Fibroblast of skin of abdomen (primary cell): ENCODE data around the gene C7. TPM values are rescaled to one million over a fixed set of nuclear protein-coding genes. Genes with fewer than 3 reads are reported as not detected.
"Not testable (repeated sequence)": the region's sequence is repeated elsewhere in the genome, so short reads cannot be mapped to it uniquely, and the experiment has no call there.

ENCODE experiments used
- DNase-seq: peaks from one replicate; pipeline ENCODE4 v3.0.0-alpha.2; 2013
- polyA plus RNA-seq, 2 experiments: library from polyadenylated mRNA; unstranded; fragments of 120-200 nt; gene quantifications; one replicate each; pipeline ENCODE4 v1.2.1, GENCODE V29; 2013; ENCODE audit not compliant: insufficient read length in 2 of 2

Gene C7
- polyA plus RNA-seq (2013, experiment 1 of 2; ENCODE audit: insufficient read length) = 0.30 TPM
- 0.55 TPM for polyA plus RNA-seq (2013, experiment 2 of 2; ENCODE audit: insufficient read length)

DNA sequence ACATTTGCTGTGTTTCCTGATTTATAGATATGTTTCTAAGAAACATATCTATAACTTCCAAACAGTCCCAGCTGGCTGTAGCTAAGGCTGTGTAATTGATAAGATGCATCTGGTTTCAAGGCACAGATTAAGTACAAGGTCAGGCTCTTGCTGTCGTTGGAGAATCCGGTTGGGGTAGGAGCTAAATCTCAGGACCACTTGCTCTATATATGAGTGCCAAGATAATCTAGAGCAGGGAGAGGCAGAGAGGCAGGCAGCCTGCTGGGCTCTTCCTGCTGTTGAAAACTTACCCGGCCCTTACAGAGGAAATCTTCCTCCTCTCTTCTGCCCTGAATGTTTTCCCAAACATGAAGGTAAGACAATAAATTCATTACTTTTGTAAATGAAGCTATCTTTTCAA, at the start of gene C7:
C7 (plus strand) TSS at position 234 of the 400 bp plus-strand sequence; CDS start at position 348, 114 bp downstream.
- DNase-seq = no peak

DNA sequence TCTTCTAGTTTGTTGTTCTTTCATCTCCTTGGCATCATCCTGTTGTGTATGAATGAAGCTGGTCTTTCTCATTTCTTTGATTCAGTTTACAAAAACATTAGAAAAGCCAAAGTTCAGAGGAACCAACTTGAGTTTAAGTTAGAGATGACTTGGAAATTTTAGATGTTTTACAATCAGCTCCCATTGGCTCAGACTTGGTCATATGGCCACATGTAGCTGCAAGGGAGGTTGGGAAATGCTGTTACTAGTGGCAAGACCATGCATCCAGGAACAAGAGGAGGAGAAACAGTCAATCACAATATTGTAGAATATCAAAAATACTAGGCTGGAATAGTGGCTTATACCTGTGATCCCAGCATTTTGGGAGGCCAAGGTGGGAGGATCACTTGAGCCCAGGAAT, 48.6 kb upstream of the C7 start:
- no peak for DNase-seq

DNA sequence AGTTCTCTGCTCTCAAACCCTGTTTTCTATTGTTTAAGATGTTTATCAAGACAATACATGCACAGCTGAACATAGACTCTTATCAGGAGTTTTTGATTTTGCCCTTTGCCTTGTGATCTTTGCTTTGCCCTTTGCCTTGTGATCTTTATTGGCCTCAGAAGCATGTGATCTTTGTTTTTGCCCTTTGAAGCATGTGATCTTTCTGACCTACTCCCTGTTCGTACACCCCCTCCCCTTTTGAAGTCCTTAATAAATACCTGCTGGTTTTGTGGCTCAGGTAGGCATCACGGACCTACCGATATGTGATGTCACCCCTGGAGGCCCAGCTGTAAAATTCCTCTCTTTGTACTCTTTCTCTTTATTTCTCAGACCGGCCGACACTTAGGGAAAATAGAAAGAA, 44.3 kb upstream of the C7 start:
- not testable (repeated sequence) for DNase-seq

DNA sequence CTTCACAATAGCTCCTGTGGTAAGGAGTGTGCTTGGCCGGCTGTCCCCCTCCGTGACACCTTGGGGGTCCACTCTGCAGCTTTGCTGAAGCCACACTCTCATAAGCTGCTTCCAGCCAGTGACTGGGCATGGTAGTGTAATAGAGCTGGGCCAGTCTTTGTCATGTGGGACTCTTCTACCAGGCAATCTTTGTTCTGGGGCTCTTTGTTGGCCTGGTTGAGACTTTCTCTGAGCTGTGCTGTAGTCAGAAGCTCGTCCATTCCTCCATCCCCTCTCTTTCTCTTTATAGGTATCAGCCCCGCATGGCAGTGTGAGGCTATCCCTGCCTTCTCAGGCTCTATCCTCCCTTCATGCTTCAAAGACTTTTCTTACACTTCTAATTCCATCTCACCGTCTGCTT, 42.5 kb upstream of the C7 start:
- DNase-seq = no peak

DNA sequence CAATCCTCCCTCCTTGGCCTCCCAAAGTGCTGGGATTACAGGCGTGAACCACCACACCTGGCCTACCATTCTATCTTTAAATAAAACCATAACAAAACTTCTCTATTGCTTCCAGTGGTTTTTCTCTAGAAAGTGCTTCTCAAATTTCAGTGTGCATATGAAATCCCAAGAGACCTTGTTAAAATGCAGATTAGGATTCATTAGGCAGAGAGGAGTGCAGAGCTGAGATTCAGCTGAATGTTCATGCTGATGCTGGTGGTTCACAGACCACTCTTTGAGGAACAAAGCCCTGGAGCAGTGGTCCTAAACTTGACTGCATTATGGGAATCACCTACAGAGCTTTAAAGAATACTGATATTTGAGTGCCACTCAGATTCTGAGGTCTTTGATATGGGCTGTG, 39.9 kb upstream of the C7 start:
- no peak for DNase-seq

DNA sequence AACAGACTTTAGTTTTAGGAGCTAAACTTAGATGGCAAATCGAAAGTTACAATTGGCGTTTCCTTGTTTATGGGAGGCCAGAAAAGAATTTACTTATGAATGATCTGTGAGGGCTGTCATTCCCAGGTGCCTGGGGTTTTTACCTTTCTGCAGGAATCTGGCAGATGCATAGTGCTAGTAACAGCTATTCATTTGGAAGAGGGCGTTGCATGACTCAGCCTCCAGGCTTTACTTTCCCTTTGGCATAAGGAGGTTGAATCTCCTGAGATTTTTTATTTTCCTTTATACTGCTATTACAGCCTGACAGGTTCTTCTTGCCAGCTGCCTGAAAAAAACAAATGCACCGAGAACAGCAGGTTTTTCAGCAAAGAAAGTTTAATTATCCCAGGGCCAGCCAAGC, 38.1 kb upstream of the C7 start:
- DNase-seq = no peak

DNA sequence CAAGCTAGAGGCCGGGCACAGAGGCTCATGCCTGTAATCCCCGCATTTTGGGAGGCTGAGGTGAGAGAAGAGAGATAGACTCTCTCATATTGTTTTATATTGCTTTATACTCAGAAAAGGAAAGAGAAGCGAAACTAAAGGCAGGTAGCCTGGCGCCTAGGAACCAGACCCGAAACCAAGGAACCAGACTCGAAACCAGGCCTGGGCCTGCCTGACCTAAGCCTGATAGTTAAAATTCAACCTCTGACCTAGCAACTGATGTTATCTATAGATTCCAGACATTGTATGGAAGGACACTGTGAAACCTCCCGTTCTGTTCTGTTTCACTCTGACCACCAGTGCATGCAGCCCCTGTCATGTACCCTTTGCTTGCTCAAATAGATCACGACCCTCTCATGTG, 37.0 kb upstream of the C7 start:
- not testable (repeated sequence) for DNase-seq

DNA sequence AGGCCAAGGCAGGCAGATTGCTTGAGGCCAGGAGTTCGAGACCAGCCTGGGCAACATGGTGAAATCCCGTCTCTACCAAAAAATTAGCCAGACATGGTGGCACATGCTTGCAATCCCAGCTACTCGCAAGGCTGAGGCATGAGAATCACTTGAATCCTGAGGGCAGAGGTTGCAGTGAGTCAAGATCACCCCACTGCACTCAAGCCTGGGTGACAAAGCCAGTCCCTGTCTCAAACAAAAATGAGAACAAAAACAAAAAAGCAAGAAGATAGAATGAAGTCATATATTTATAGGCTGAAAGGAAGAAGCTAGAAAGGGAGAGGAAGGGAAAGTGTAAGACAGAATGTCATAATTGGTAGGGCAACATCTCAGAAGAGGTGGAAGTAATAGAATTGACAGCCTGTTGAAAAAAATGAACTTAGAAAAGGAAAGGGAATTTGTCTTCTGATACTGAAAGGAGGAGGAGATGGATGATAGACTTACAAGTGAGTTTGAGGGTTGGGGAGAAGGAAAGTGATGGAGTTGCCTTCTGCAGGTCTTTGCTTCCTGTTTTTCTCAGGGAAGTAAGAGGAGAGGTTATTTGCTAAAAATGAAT, 35.9 kb upstream of the C7 start:
- no peak for DNase-seq

DNA sequence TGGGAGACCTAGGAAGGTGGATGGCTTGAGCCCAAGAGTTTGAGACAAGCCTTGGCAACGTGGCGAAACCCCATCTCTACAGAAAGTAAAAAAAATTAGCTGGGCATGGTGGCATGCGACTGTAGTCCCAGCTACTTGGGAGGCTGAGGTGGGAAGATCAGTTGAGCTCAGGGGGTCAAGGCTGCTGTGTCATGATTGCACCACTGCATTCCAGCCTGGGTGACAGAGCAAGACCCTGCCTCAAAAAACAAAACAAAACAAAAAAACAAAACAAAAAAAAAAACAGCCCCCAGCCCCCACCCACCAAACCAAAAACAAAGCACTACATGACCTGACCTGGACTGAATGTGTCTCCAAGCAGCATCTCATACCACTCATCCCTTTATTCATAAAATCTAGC, 33.3 kb upstream of the C7 start:
- no peak for DNase-seq

DNA sequence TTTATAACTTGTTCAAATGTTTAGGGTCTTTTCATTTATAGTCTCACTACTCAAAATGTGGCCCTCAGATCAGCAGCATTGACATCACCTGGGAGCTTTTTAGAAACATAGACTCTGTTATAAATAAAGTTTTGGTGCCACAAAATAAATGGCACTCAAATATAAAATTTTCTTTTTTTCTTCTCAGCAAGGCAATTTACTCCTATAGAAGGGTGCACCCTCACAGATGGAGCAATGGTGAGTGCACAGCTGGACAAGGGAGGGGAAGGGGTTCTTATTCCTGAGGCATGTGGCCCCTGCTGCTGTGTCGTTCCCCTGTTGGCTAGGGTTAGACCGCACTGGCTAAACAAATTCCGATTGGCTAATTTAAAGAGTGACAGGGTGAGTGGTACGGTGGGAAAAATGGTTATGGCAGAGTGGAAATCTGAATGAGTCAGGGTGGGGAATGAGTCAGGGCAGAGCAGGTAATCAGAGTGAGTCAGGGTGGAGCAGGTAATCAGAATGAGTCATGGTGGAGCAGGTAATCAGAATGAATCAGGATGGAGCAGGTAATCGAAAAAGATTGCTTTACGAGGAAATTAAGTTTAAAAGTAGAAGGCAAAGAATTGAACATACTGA, 31.8 kb upstream of the C7 start:
- DNase-seq = no peak

DNA sequence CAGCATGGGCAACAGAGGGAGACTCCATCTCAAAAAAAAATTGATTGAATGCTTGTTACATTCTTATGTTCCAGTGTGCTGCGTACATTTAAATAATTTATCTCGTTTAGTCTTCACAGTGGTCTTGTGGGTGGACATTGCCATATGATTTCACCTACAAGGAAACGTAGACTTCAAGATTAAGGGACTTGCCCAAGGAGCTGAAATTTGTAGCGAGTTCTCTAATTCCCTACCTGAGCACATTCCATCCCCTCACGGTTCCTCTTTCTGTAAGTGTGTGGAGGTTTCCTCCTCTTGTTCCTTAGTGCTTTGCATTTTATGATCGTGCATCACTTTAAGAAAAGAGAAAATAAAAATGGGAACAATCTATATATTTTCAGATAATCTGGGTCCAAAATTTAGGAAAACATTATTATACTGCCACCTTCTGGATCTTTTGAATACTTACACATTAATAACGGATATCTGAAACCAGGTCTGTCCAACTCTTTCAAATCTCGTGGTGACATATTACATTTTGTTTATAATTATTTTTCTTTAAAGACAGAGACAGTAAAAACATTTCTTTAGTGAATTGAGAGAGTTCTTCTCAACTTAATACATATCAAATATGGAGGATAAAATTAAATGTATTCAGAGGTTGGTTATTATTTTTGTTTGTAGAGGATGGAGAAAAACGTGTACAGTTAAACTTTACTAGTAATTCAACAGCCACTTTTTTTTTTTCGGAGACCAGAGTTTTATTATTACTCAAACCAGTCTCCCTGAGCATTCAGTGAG, 29.9 kb upstream of the C7 start:
- DNase-seq = peak; percentile 13

DNA sequence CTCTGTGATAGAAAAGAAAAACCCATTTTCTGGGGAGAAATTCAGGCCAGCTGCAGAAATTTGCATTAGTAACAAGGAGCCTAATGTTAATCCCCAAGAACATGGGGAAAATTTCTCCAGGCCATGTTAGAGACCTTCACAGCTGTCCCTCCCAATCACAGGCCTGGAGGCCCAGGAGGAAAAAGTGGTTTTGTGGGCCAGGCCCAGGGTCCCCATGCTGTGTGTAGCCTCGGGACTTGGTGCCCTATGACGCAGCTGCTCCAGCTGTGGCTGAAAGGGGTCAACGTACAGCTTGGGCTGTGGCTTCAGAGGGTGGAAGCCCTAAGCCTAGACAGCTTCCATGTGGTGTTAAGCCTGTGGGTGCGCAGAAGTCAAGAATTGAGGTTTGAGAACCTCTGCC, 27.0 kb upstream of the C7 start:
- DNase-seq = no peak

DNA sequence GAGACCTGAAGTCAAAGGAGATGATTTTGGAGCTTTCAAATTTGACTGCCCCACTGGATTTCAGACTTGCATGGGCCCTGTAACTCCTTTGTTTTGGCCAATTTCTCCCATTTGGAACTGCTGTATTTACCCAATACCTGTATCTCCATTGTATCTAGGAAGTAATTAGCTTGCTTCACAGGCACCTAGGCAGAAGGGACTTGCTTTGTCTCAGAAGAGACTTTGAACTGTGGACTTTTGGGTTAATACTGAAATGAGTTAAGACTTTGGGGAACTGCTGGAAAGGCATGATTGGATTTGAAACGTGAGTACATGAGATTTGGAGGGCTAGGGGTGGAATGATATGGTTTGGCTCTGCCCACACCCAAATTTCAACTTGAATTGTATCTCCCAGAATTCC, 26.2 kb upstream of the C7 start:
- not testable (repeated sequence) for DNase-seq

DNA sequence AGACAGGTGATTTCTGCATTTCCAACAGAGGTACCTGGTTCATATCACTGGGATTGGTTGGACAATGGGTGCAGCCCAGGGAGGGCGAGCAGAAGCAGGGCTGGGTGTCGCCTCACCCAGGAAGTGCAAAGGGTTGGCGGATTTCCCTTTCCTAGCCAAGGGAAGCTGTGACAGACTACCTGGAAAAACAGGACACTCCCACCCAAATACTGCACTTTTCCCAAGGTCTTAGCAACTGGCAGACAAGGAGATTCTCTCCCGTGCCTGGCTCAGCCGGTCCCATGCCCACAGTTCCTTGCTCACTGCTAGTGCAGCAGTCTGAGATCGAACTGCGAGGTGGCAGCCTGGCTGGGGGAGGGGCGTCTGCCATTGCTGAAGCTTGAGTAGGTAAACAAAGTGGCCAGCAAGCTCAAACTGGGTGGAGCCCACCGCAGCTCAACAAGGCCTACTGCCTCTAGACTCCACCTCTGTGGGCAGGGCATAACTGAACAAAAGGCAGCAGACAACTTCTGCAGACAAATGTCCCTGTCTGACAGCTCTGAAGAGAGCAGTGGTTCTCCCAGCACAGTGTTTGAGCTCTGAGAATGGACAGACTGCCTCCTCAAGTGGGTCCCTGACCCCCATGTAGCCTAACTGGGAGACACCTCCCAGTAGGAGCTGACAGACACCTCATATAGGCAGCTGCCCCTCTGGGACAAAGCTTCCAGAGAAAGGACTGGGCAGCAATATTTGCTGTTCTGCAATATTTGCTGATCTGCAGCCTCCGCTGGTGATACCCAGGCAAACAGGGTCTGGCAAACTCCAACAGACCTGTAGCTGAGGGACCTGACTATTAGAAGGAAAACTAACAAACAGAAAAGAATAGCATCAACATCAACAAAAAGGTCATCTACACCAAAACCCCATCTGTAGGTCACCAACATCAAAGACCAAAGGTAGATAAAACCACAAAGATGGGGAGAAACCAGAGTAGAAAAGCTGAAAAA, 13.6 kb upstream of the C7 start:
- not testable (repeated sequence) for DNase-seq

DNA sequence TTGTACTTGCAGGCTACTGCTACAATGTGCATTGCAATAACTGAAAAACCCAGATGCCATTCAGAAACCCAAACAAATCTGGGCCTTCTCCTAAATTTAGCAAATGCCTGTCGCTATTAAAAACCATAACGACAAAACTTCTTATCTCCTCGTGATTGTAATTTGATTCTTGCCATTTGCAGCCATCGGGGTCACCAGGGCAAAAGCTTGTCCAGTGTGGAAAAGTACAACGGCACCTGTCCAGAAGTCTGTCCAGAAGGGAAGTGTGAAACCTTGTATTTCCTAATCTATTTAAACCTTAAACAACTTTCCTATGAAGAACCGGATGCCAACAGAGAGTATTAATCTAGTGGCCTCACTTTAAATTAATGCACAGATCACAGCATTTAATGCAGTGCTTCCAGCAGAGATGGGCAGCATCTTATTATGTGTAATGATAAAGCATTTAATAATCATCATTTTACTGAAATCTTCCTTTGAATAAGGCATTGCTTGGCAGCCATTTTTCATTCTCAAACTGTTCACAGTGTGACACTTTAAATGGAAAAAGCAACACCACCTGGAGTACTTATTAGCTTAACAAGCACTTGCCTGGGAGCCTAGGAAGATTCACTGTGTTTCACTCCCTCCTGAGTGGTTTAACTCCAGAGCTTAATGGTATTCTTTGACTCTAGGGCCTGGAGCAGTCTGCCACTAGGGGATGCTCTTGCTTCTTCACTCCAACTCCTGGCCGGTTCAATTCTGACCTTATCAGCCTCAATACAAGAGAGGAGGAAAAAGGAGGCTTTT, 4.9 kb upstream of the C7 start:
- DNase-seq = peak; percentile 42

DNA sequence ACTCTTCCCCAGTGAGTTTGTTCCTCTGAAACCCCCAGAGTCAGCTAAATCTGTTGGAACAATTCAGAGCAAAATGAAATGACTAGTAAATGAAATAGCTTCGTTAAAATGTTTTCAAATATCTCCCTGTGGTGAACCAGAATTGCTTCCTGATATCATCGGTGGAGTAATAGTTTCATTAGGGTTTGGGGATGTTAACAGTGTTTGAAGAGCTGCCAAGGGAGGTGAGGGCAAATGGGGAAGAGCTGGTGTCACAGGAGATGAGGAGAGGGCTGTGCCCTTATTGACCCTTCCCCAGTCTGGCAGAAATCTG, 4.3 kb upstream of the C7 start:
- no peak for DNase-seq

DNA sequence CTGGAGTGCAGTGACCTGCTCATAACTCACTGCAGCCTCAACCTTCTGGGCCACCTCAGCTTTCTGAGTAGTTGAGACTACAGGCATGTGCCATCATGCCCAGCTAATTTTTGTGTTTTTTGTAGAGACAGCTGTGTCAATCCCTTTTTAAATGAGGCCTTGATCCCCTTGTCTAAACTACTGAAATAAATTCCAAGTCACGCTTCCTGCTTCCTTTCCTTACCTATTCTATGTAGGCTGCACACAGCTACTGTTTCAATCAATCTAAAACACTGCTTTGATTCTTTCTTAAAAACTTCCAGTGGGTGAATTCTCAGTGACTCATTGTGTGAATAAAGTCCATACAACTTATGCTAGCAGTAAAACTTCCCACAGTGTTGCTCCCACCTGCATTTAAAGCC, 2.9 kb upstream of the C7 start:
- DNase-seq = no peak

DNA sequence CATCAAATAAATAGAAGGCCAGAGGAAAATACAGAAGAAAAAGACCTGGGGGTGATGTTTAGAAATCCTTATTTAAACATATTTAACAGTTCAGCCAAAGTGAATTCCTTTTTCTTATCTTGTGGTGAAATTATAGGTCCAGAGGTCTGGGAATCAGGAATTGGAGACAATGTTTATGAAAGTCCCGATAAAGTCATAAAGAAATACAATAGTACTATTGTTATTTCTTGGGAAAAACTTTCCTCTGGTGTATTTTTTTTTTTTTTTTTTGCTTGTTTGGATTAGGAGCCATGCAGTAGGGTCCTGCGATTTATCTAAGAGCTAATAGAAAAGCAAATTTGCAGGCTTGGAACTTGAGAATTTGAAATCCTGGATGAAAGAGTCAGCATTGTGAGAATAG, 426 bp downstream of the C7 start:
- no peak for DNase-seq

DNA sequence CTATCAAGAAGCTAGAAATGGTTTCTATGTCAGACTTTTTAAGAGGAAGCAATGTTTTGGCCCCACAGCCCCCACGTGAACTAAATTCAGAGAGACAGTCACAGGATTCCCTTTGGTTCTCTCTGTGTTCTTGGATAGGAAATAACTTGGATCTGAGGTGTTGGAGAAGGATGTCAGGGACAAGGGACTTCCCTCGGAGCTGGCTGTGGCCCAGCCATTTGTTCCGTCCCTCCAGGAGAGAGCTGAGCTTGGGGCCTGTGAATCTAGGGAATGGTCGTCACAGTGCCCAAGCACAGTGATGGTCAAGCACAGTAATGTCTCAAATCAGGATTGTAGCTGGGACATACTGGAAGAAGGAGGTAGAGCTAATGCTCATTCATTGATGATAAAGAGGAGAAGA, 2.0 kb downstream of the C7 start:
- DNase-seq = no peak

DNA sequence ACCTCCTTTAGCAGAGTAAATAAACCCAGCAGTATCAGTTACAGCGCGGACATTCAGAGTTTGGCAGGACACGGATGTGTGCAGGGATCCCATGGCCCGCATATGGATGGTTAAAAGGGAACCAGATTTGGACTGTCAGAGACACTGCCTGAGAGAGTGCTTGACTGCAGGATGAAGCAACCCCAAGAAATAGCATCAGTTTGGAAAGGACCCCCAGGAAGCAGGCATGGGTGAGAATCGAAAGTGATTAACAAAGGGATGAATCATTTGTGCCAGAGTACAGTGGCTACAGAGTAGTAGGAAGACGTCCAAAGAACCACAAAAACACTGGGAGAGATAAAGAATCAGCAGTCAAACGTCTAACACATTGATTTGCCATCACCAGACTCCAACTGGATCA, 5.5 kb downstream of the C7 start:
- DNase-seq = peak; percentile 17

DNA sequence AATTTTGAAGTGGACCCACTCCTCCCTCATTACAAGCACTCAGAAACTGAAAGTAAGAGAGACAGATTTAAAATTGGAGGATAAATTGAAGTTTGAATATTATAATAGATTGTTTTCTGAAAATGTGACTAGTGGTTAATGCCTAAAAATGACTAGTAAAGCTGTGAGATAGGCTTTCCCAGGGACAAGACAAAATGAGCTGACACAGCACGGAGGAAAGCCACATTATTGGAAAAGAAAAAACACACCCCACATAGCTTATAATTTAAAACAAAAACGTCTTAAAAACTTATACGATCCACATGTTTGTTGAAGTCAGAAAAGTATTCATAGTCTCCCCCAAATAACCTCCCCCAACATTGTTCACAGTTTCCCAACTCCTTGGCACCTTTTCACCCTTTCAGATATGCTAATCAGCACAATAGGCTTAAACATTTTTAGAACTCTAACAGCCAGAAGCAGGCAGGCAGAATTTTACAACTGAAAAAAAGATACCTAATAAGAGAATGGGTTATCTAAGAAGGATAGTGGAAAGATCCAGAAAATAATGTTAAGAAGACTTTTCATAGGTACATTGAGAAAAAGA, 6.1 kb downstream of the C7 start:
- no peak for DNase-seq

DNA sequence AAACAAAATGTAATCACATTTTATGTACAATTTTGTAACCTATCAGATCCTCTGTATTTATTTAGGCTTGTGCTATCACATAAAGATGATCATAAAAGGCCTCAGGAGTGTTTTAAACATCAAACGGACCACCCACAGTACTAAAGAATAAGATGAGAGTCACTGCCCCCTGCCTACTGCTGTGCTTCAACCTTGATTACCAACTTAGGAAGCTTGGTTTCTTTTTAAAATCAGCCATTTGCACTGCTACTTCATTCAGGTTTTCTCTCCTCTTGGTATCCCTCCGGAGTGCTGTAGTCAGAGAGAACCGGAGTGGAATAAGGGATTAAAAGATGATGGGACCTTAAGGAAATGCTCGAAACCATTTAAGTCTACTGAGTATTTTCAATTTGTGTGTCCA, 6.9 kb downstream of the C7 start:
- no peak for DNase-seq
